H9 (cell line): ENCODE results near the gene SPIN1. TPM values are rescaled to one million over a fixed set of nuclear protein-coding genes. Genes with fewer than 3 reads are reported as not detected.

Experiments used
- DNase-seq: peaks from one replicate; pipeline ENCODE4 v3.0.0-alpha.2; 2017
- H2AFZ ChIP-seq: one replicate; pipeline ENCODE4 v1.6.1; 2013; ENCODE audit warnings: mild to moderate bottlenecking, low read length, control low read depth, moderate library complexity
- H2AK5ac ChIP-seq: 2 replicates; pipeline ENCODE4 v1.6.1; 2013; ENCODE audit warnings: low read length, control low read depth, mixed read lengths; ENCODE audit not compliant: insufficient read length
- H2BK120ac ChIP-seq: one replicate; pipeline ENCODE4 v1.6.1; 2013; ENCODE audit warnings: low read depth, mild to moderate bottlenecking, low read length, control low read depth, inconsistent platforms; ENCODE audit not compliant: poor library complexity, severe bottlenecking
- H2BK12ac ChIP-seq: 2 replicates; pipeline ENCODE4 v1.6.1; 2013; ENCODE audit warnings: low read length, control low read depth, mixed read lengths, low read depth; ENCODE audit not compliant: insufficient read length
- H2BK15ac ChIP-seq: 2 replicates; pipeline ENCODE4 v1.6.1; 2013; ENCODE audit warnings: low read depth, low read length, control low read depth
- H2BK20ac ChIP-seq: one replicate; pipeline ENCODE4 v1.6.1; 2013; ENCODE audit warnings: low read depth, mild to moderate bottlenecking, low read length, control low read depth, inconsistent platforms; ENCODE audit not compliant: poor library complexity, severe bottlenecking
- H2BK5ac ChIP-seq: 2 replicates; pipeline ENCODE4 v1.6.1; 2013; ENCODE audit warnings: low read length, control low read depth, mixed read lengths; ENCODE audit not compliant: insufficient read length
- H3K14ac ChIP-seq: 2 replicates; pipeline ENCODE4 v1.6.1; 2013; ENCODE audit warnings: low read length, control low read depth; ENCODE audit not compliant: insufficient read depth
- H3K18ac ChIP-seq: 2 replicates; pipeline ENCODE4 v1.6.1; 2013; ENCODE audit warnings: low read depth, mild to moderate bottlenecking, mixed read lengths, low read length, control low read depth; ENCODE audit not compliant: insufficient read length
- H3K23ac ChIP-seq: 2 replicates; pipeline ENCODE4 v1.6.1; 2013; ENCODE audit warnings: low read length, control low read depth, mixed read lengths, low read depth; ENCODE audit not compliant: insufficient read length
- H3K23me2 ChIP-seq: 2 replicates; pipeline ENCODE4 v1.6.1; 2013; ENCODE audit warnings: low read depth, mild to moderate bottlenecking, mixed read lengths, low read length, control low read depth; ENCODE audit not compliant: insufficient read length, poor library complexity, severe bottlenecking
- H3K27ac ChIP-seq: 2 replicates; pipeline ENCODE4 v1.5.1; 2013; ENCODE audit warnings: low read length, control low read depth, mixed read lengths, low read depth; ENCODE audit not compliant: insufficient read length
- H3K27me3 ChIP-seq: 2 replicates; pipeline ENCODE4 v1.6.1; 2013; ENCODE audit warnings: low read length, control low read depth, inconsistent platforms; ENCODE audit not compliant: insufficient read depth
- H3K4ac ChIP-seq: 2 replicates; pipeline ENCODE4 v1.6.1; 2013; ENCODE audit warnings: low read depth, mild to moderate bottlenecking, control low read depth, inconsistent platforms, low read length, moderate library complexity
- H3K4me1 ChIP-seq: 2 replicates; pipeline ENCODE4 v1.6.1; 2013; ENCODE audit warnings: low read length, control low read depth, inconsistent platforms; ENCODE audit not compliant: insufficient read depth
- H3K4me2 ChIP-seq: 2 replicates; pipeline ENCODE4 v1.6.1; 2013; ENCODE audit warnings: low read length, control low read depth, mixed read lengths; ENCODE audit not compliant: insufficient read length, insufficient read depth
- H3K56ac ChIP-seq: 2 replicates; pipeline ENCODE4 v1.6.1; 2013; ENCODE audit warnings: low read depth, mild to moderate bottlenecking, mixed read lengths, low read length, control low read depth; ENCODE audit not compliant: insufficient read length
- H3K79me1 ChIP-seq: 2 replicates; pipeline ENCODE4 v1.6.1; 2013; ENCODE audit warnings: low read depth, mild to moderate bottlenecking, moderate library complexity, low read length, control low read depth, inconsistent platforms; ENCODE audit not compliant: insufficient read depth, poor library complexity, severe bottlenecking
- H3K79me2 ChIP-seq: 2 replicates; pipeline ENCODE4 v1.6.1; 2013; ENCODE audit warnings: low read length, control low read depth, inconsistent platforms; ENCODE audit not compliant: insufficient read depth
- H3K9ac ChIP-seq: 2 replicates; pipeline ENCODE4 v1.6.1; 2013; ENCODE audit warnings: low read length, control low read depth, mixed read lengths; ENCODE audit not compliant: insufficient read length; ENCODE audit errors: extremely low read depth
- H3K9me3 ChIP-seq: one replicate; pipeline ENCODE4 v1.6.1; 2013; ENCODE audit warnings: low read depth, low read length, inconsistent platforms; ENCODE audit not compliant: control insufficient read depth
- H3T11ph ChIP-seq: one replicate; pipeline ENCODE4 v1.6.1; 2013; ENCODE audit warnings: mild to moderate bottlenecking, low read length, control low read depth, inconsistent platforms
- H4K20me1 ChIP-seq: one replicate; pipeline ENCODE4 v1.6.1; 2013; ENCODE audit not compliant: control insufficient read depth, insufficient read length, insufficient read depth
- H4K5ac ChIP-seq: 2 replicates; pipeline ENCODE4 v1.6.1; 2013; ENCODE audit warnings: low read depth, mild to moderate bottlenecking, mixed read lengths, low read length, control low read depth; ENCODE audit not compliant: insufficient read length
- H4K8ac ChIP-seq: replicated peaks from 2 replicates; pipeline ENCODE4 v1.6.1; 2013; ENCODE audit warnings: low read length, control low read depth, mixed read lengths, low read depth; ENCODE audit not compliant: insufficient read length
- H4K91ac ChIP-seq: 2 replicates; pipeline ENCODE4 v1.6.1; 2013; ENCODE audit warnings: low read depth, mild to moderate bottlenecking, moderate library complexity, mixed read lengths, low read length, control low read depth; ENCODE audit not compliant: insufficient read length
- H3K27ac Mint-ChIP-seq, 3 experiments: 2 replicates in 2 of 3; 3 replicates in 1 of 3; pipeline ENCODE4 v1.8.0; 2020 to 2021; ENCODE audit warnings: mixed read lengths in 3 of 3, mild to moderate bottlenecking in 1 of 3, moderate library complexity in 1 of 3
- H3K27me3 Mint-ChIP-seq: 2 replicates; pipeline ENCODE4 v1.8.0; 2021; ENCODE audit warnings: low read depth, mild to moderate bottlenecking, moderate library complexity, mixed read lengths
- H3K36me3 Mint-ChIP-seq, 3 experiments: 2 replicates in 2 of 3; 3 replicates in 1 of 3; pipeline ENCODE4 v1.8.0; 2020 to 2021; ENCODE audit warnings: low read depth in 3 of 3, mixed read lengths in 3 of 3; ENCODE audit not compliant: insufficient read depth in 1 of 3
- H3K4me1 Mint-ChIP-seq, 2 experiments: 2 replicates each; pipeline ENCODE4 v1.8.0; 2020; ENCODE audit warnings: mixed read lengths in 2 of 2
- H3K4me3 Mint-ChIP-seq, 2 experiments: 2 replicates in 1 of 2; 3 replicates in 1 of 2; pipeline ENCODE4 v1.8.0; 2020 to 2021; ENCODE audit warnings: mild to moderate bottlenecking in 2 of 2, mixed read lengths in 2 of 2, moderate library complexity in 1 of 2
- H3K9me3 Mint-ChIP-seq, 2 experiments: 2 replicates in 1 of 2; 3 replicates in 1 of 2; pipeline ENCODE4 v1.8.0; 2020; ENCODE audit warnings: mild to moderate bottlenecking in 2 of 2, mixed read lengths in 2 of 2, moderate library complexity in 1 of 2
- CTCF ChIP-seq: fragments of 200-600 bp; sonication (generic); conservative IDR thresholded peaks from 3 replicates; pipeline ENCODE4 v1.8.0; 2021; ENCODE audit warnings: antibody characterized with exemption, mild to moderate bottlenecking
- WGBS: extraction: QIAGEN DNeasy Blood & Tissue Kit; methylation state at CpG from one replicate; pipeline ENCODE4 v1.1.7; 2013; ENCODE audit warnings: missing lambda C conversion rate, low lambda C conversion rate, mixed read lengths; ENCODE audit not compliant: insufficient read length; ENCODE audit errors: extremely low coverage; 5-methylcytosine and 5-hydroxymethylcytosine counted together
- total RNA-seq: library from RNA; stranded (reverse); gene quantifications from 2 replicates; pipeline ENCODE4 v1.2.1, GENCODE V29; 2021

Gene SPIN1
- total RNA-seq, 1 experiment from 2014 or later: 136 TPM

GRCh38 chr9:88503081-88503844, 115.0 kb downstream of the SPIN1 start:
- no peak for TF ChIP-seq CTCF
- WGBS: no CpG with 5 or more reads among the region's 18 CpGs
- no peaks in the 10 kb centered on the region for H3K27me3 ChIP-seq

More at GRCh38 chr9:88503081-88503844, 115.0 kb downstream of the SPIN1 start:
- Histone ChIP-seq H4K20me1 (no peaks in the 10 kb centered on the region), H3K23ac (no peak overlapping the region), H3K9ac (no peak overlapping the region), H2BK12ac (no peak overlapping the region), H3K79me1 (no peaks in the 10 kb centered on the region), H3K9me3 (no peaks in the 10 kb centered on the region), H2BK5ac (no peak overlapping the region), H4K91ac (no peak overlapping the region), H2AFZ (no peak overlapping the region), H3K23me2 (no peaks in the 10 kb centered on the region), H2BK120ac (no peak overlapping the region), H3K56ac (no peak overlapping the region), H3K79me2 (no peaks in the 10 kb centered on the region), H3K4ac (no peak overlapping the region), H3K18ac (no peak overlapping the region), H3K4me2 (no peak overlapping the region), H3T11ph (no peak overlapping the region), H2BK15ac (no peak overlapping the region), H3K14ac (no peak overlapping the region), H2AK5ac (no peak overlapping the region), H4K5ac (no peak overlapping the region), H2BK20ac (no peak overlapping the region), H3K4me1 (peaks cover 6% of the 10 kb centered on the region; the same call in 1 of the 2 replicates), H3K27ac (no peak overlapping the region), H4K8ac (no peak overlapping the region)
- no peaks in the 10 kb centered on the region; a peak in 1 of 7 replicates for H3K36me3 Mint-ChIP-seq
- no peak overlapping the region for H3K4me3 Mint-ChIP-seq
- H3K27ac Mint-ChIP-seq: peak overlapping the region in 2 of 3 experiments; percentile 68 to 77; a peak in 2 of 7 replicates
- H3K27me3 Mint-ChIP-seq: no peaks in the 10 kb centered on the region
- DNase-seq: no peak
- peaks cover 10 to 17% of the 10 kb centered on the region in 2 experiments for H3K4me1 Mint-ChIP-seq
- no peaks in the 10 kb centered on the region; a peak in 1 of 5 replicates for H3K9me3 Mint-ChIP-seq
